Stimulated activated CD4-positive, alpha-beta T cell treated with anti-CD3 and anti-CD28 coated beads, Interleukin-2, amount 100 ng/mL, for 4 hours (primary cell): ENCODE results near the gene SIRT2.
"Not testable (repeated sequence)": the region's sequence is repeated elsewhere in the genome, so short reads cannot be mapped to it uniquely, and the experiment has no call there.

Experiments
- DNase-seq: peaks from one replicate; pipeline ENCODE4 v3.0.0-alpha.2; 2020; ENCODE audit warnings: low read depth

Gene SIRT2

GRCh38 chr19:38869160-38869835, 30.1 kb downstream of the SIRT2 start:
- DNase-seq = no peak

- DNase-seq = no peak
Observed at GRCh38 chr19:38868551-38868950, 30.9 kb downstream of the SIRT2 start.

GRCh38 chr19:38867171-38867780, 32.1 kb downstream of the SIRT2 start:
- DNase-seq = no peak

- no peak for DNase-seq
Observed at GRCh38 chr19:38862321-38863059, 36.9 kb downstream of the SIRT2 start.

- DNase-seq = no peak
Observed at GRCh38 chr19:38861368-38861767, 38.0 kb downstream of the SIRT2 start.

GRCh38 chr19:38859631-38860204, 39.7 kb downstream of the SIRT2 start:
- not testable (repeated sequence) for DNase-seq

- DNase-seq = no peak
Observed at GRCh38 chr19:38856813-38857212, 42.6 kb downstream of the SIRT2 start.

- not testable (repeated sequence) for DNase-seq
Observed at GRCh38 chr19:38855751-38856150, 43.7 kb downstream of the SIRT2 start.

GRCh38 chr19:38854961-38855360, 44.5 kb downstream of the SIRT2 start:
- DNase-seq = not testable (repeated sequence)

- DNase-seq = no peak
Observed at GRCh38 chr19:38853214-38853613, 46.2 kb downstream of the SIRT2 start.

GRCh38 chr19:38852231-38853044, 47.0 kb downstream of the SIRT2 start:
- no peak for DNase-seq

GRCh38 chr19:38851622-38852230, 47.7 kb downstream of the SIRT2 start:
- DNase-seq = peak; percentile 89

GRCh38 chr19:38850976-38851621, 48.3 kb downstream of the SIRT2 start:
- no peak for DNase-seq

- DNase-seq = peak; percentile 98
Observed at GRCh38 chr19:38850436-38850975, 48.9 kb downstream of the SIRT2 start.

GRCh38 chr19:38849860-38850435, 49.5 kb downstream of the SIRT2 start, which contains the start of gene HNRNPL:
Gene HNRNPL (minus strand): TSS chr19:38849986. CDS start chr19:38849966, 20 bp downstream.
- peak; percentile 99 for DNase-seq

- peak; percentile 99 for DNase-seq
Observed at GRCh38 chr19:38849147-38849859, 50.1 kb downstream of the SIRT2 start.

GRCh38 chr19:38848299-38849146, 50.9 kb downstream of the SIRT2 start:
- DNase-seq = no peak

GRCh38 chr19:38846097-38846496, 53.3 kb downstream of the SIRT2 start:
- DNase-seq = no peak
